H1 (cell line): ENCODE measurements around the gene TMEM255A. TPM values are rescaled to one million over a fixed set of nuclear protein-coding genes. Genes with fewer than 3 reads are reported as not detected.

Experiments used
- CHD7 ChIP-seq: fragments of 300-600 bp; sonication (generic); IDR thresholded peaks from 2 replicates; pipeline ENCODE4 v1.7.1; 2012; ENCODE audit warnings: low read length, moderate library complexity, mild to moderate bottlenecking, inconsistent platforms; ENCODE audit not compliant: insufficient replicate concordance
- KDM1A ChIP-seq: fragments of 200-600, 300-600 bp; sonication (generic); IDR thresholded peaks from 2 replicates; pipeline ENCODE4 v1.7.1; 2016; ENCODE audit warnings: mild to moderate bottlenecking, low read length, borderline replicate concordance
- KDM4A ChIP-seq: IDR thresholded peaks from one replicate; pipeline ENCODE4 v1.7.1; 2012; ENCODE audit warnings: low read depth, mild to moderate bottlenecking, moderate library complexity, low read length, inconsistent platforms; ENCODE audit not compliant: severe bottlenecking
- NANOG ChIP-seq: IDR thresholded peaks from 2 replicates; pipeline ENCODE4 v1.6.1; 2011; ENCODE audit warnings: low read length, low read depth, mild to moderate bottlenecking, inconsistent platforms; ENCODE audit not compliant: insufficient read depth, poor library complexity, severe bottlenecking
- PHF8 ChIP-seq: fragments of 200-600 bp; sonication (generic); conservative IDR thresholded peaks from 2 replicates; pipeline ENCODE4 v1.7.1; 2012; ENCODE audit warnings: low read depth, mild to moderate bottlenecking, inconsistent platforms, low read length, moderate library complexity
- RBBP5 ChIP-seq: IDR thresholded peaks from 2 replicates; pipeline ENCODE4 v1.7.1; 2012; ENCODE audit warnings: low read depth, mild to moderate bottlenecking, inconsistent platforms, low read length, moderate library complexity, borderline replicate concordance
- SIN3A ChIP-seq, 2 experiments: IDR thresholded peaks in 1 of 2; conservative IDR thresholded peaks in 1 of 2; 2 replicates each; pipeline ENCODE4 v1.6.1; 2011 to 2012; ENCODE audit warnings: low read length in 2 of 2, improper control_type of control experiment in 1 of 2, low read depth in 1 of 2, mild to moderate bottlenecking in 1 of 2
- SUZ12 ChIP-seq: fragments of 200-600 bp; sonication (generic); IDR thresholded peaks from 2 replicates; pipeline ENCODE4 v1.6.1; 2012; ENCODE audit warnings: mild to moderate bottlenecking, inconsistent platforms, low read length, moderate library complexity, mixed read lengths
- polyA plus RNA-seq, 7 experiments: library from polyadenylated mRNA; depleted of rRNA in 3 of 7; stranded (reverse) in 5 of 7; unstranded in 2 of 7; fragments of >200 nt in 5 of 7; fragments of 200-250 nt in 2 of 7; gene quantifications; 1 replicate in 5 of 7; 2 replicates in 1 of 7; 4 replicates in 1 of 7; pipeline versions ENCODE4 v1.2.1 to v1.2.3, GENCODE V29; 2011 to 2013; ENCODE audit warnings: missing spikeins in 2 of 7, mixed read lengths in 2 of 7
- total RNA-seq: library from RNA; stranded (reverse); fragmentation: NEBNext Ultra II Directional; extraction: Animal tissue kit (Norgen Biotek cat#: 25700); gene quantifications from 2 replicates; pipeline ENCODE4 v1.2.1, GENCODE V29; 2021

The TMEM255A gene
- total and polyA plus RNA-seq, 2 of the 8 experiments (the other 6 are each of a cell fraction or from before 2014, with no cell fraction given): 0.73 to 2.3 TPM

- TF ChIP-seq CHD7: no peak
- TF ChIP-seq RBBP5: no peak
- no peak for TF ChIP-seq PHF8
- TF ChIP-seq KDM1A: no peak
- TF ChIP-seq NANOG: no peak
- TF ChIP-seq SIN3A (conservative IDR thresholded peaks at IDR 0.05 in 1 of 2, IDR thresholded peaks at IDR 0.05 in 1 of 2; ENCODE audit: low read depth in 1 of 2, low read length in 2 of 2): no peak
- TF ChIP-seq SUZ12: no peak
- no peak for TF ChIP-seq KDM4A
These were observed 9.3 kb downstream of the TMEM255A start (continued) for GRCh38 chrX:120301960-120302359.
